ENCODE results near the gene TECR. TPM values are rescaled to one million over a fixed set of nuclear protein-coding genes. Genes with fewer than 3 reads are reported as not detected.

Gene TECR
- total and polyA plus RNA-seq, 2 of the 13 experiments (the other 11 are each of a cell fraction or from before 2014, with no cell fraction given): 54.9 to 121 TPM

DNA sequence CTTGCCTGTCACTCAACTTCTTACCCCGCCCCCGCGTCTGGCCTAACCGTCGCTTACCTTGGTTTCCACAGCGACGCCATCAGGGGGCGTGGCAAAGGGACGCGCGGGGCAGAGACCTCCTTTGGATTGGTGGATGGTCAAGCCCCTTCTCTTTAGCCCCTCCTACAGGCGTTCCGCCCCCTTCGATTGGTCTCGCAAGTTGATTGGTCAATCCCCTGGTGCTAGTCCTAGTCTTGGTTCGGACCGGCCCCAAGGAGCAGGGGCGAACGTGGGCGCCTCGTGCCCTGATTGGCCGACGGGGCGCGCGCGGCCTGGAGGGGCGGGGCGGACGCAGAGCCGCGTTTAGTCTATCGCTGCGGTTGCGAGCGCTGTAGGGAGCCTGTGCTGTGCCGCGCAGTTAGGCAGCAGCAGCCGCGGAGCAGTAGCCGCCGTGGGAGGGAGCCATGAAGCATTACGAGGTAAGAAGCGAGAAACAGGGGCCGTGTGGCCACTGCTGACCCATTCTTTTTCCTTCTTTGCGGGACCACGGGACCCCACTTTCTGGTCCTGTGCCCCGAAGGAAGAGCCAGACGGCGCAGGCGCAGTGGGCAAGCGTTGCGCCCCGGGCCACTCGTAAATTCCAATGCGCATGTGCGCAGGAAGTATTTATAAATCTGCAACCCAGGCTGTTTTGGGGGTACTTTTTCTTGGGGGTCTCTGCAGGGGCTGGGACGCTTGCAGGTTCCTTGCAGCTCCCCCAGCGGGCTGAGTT is at the start of gene TECR (continued):
- TF ChIP-seq, protein P1, sequence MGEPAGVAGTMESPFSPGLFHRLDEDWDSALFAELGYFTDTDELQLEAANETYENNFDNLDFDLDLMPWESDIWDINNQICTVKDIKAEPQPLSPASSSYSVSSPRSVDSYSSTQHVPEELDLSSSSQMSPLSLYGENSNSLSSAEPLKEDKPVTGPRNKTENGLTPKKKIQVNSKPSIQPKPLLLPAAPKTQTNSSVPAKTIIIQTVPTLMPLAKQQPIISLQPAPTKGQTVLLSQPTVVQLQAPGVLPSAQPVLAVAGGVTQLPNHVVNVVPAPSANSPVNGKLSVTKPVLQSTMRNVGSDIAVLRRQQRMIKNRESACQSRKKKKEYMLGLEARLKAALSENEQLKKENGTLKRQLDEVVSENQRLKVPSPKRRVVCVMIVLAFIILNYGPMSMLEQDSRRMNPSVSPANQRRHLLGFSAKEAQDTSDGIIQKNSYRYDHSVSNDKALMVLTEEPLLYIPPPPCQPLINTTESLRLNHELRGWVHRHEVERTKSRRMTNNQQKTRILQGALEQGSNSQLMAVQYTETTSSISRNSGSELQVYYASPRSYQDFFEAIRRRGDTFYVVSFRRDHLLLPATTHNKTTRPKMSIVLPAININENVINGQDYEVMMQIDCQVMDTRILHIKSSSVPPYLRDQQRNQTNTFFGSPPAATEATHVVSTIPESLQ (CRISPR knock-in tag; conservative IDR thresholded peaks at IDR 0.05): no peak
- TF ChIP-seq RCOR2 (CRISPR knock-in tag; IDR thresholded peaks at IDR 0.05) (no peak), CHD2 (IDR thresholded peaks at IDR 0.05; ENCODE audit: low read depth, low read length) (no peak), RXRB (CRISPR knock-in tag; IDR thresholded peaks at IDR 0.05; ENCODE audit: borderline replicate concordance) (0 out of 2 replicates have a peak, but pooled peaks have one; percentile 12), THYN1 (CRISPR knock-in tag; IDR thresholded peaks at IDR 0.05; ENCODE audit: borderline replicate concordance, low read depth) (no peak), ZNF33A (CRISPR knock-in tag; IDR thresholded peaks at IDR 0.05; ENCODE audit: borderline replicate concordance) (no peak), SPEN (CRISPR knock-in tag; IDR thresholded peaks at IDR 0.05; ENCODE audit: low read depth) (peak; percentile 79; the same call in 1 of the 2 replicates), NFE2L1 (CRISPR knock-in tag; IDR thresholded peaks at IDR 0.05; ENCODE audit: borderline replicate concordance) (no peak), ZNF225 (CRISPR knock-in tag; IDR thresholded peaks at IDR 0.05) (0 out of 2 replicates have a peak, but pooled peaks have one; percentile 76), GTF3A (CRISPR knock-in tag; conservative IDR thresholded peaks at IDR 0.05) (no peak), CBX1 (IDR thresholded peaks at IDR 0.05; ENCODE audit: low read depth) (peak; percentile 47), ZNF768 (CRISPR knock-in tag; IDR thresholded peaks at IDR 0.05) (peak; percentile 66; the same call in 1 of the 2 replicates), CREM (IDR thresholded peaks at IDR 0.05) (0 out of 2 replicates have a peak, but pooled peaks have one; percentile 19), CREM (CRISPR knock-in tag; IDR thresholded peaks at IDR 0.05) (no peak)
- TF ChIP-seq, protein P2, sequence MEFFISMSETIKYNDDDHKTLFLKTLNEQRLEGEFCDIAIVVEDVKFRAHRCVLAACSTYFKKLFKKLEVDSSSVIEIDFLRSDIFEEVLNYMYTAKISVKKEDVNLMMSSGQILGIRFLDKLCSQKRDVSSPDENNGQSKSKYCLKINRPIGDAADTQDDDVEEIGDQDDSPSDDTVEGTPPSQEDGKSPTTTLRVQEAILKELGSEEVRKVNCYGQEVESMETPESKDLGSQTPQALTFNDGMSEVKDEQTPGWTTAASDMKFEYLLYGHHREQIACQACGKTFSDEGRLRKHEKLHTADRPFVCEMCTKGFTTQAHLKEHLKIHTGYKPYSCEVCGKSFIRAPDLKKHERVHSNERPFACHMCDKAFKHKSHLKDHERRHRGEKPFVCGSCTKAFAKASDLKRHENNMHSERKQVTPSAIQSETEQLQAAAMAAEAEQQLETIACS (CRISPR knock-in tag; IDR thresholded peaks at IDR 0.05): peak; percentile 84
- TF ChIP-seq, protein P3, sequence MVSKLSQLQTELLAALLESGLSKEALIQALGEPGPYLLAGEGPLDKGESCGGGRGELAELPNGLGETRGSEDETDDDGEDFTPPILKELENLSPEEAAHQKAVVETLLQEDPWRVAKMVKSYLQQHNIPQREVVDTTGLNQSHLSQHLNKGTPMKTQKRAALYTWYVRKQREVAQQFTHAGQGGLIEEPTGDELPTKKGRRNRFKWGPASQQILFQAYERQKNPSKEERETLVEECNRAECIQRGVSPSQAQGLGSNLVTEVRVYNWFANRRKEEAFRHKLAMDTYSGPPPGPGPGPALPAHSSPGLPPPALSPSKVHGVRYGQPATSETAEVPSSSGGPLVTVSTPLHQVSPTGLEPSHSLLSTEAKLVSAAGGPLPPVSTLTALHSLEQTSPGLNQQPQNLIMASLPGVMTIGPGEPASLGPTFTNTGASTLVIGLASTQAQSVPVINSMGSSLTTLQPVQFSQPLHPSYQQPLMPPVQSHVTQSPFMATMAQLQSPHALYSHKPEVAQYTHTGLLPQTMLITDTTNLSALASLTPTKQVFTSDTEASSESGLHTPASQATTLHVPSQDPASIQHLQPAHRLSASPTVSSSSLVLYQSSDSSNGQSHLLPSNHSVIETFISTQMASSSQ (IDR thresholded peaks at IDR 0.05; ENCODE audit: low read depth): no peak
- TF ChIP-seq, protein P3 (CRISPR knock-in tag; IDR thresholded peaks at IDR 0.05; ENCODE audit: borderline replicate concordance): no peak
- TF ChIP-seq, protein P4, sequence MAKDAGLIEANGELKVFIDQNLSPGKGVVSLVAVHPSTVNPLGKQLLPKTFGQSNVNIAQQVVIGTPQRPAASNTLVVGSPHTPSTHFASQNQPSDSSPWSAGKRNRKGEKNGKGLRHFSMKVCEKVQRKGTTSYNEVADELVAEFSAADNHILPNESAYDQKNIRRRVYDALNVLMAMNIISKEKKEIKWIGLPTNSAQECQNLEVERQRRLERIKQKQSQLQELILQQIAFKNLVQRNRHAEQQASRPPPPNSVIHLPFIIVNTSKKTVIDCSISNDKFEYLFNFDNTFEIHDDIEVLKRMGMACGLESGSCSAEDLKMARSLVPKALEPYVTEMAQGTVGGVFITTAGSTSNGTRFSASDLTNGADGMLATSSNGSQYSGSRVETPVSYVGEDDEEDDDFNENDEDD (CRISPR knock-in tag; IDR thresholded peaks at IDR 0.05; ENCODE audit: borderline replicate concordance): peak; percentile 81; the same call in 1 of the 2 replicates
- TF ChIP-seq, protein P5, sequence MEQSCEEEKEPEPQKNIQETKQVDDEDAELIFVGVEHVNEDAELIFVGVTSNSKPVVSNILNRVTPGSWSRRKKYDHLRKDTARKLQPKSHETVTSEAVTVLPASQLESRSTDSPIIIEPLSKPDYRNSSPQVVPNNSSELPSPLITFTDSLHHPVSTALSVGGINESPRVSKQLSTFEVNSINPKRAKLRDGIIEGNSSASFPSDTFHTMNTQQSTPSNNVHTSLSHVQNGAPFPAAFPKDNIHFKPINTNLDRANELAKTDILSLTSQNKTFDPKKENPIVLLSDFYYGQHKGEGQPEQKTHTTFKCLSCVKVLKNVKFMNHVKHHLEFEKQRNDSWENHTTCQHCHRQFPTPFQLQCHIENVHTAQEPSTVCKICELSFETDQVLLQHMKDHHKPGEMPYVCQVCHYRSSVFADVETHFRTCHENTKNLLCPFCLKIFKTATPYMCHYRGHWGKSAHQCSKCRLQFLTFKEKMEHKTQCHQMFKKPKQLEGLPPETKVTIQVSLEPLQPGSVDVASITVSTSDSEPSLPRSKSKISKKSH (CRISPR knock-in tag; IDR thresholded peaks at IDR 0.05; ENCODE audit: borderline replicate concordance): peak; percentile 23; the same call in 1 of the 2 replicates
